ENCODE measurements around the gene PFKP.

PFKP gene

DNA sequence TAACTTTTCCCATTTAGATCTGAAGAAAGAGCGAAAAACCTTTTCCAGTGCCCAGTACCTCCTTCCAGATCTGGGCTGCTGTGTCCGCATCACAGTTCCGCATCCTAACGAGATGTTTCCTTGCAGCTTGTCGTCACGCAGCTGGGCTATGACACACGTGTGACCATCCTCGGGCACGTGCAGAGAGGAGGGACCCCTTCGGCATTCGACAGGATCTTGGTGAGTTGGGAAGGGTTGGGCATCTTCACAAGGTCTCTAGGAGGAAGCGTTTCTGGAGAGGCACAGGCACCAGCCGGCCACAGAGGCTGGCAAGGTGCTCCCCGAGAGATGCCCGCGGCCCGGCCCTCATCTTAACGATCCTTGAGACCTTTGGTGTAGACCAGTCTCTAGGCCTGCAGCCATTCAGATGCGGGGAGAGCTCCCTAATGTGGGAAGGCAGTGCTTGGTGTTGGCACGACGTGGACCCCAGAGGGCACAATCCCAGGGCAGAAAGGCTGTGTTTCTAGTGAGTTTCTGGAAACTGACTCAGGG is 41.3 kb downstream of the PFKP start:
- no peak overlapping the region for H3K4me3 ChIP-seq (ENCODE audit: low read length, poor library complexity, severe bottlenecking)
- no peaks in the 10 kb centered on the region for H3K9me3 ChIP-seq (ENCODE audit: insufficient read depth, low read depth, low read length)
- no peaks in the 10 kb centered on the region for H4K20me1 ChIP-seq (ENCODE audit: insufficient read depth, low read length, poor library complexity, severe bottlenecking)
- H3K9ac ChIP-seq (ENCODE audit: low read depth, low read length, poor library complexity, severe bottlenecking): no peak overlapping the region
- H2AFZ ChIP-seq (ENCODE audit: low read length): no peak overlapping the region
- H3K9me2 ChIP-seq (replicated peaks; ENCODE audit: low read depth, low read length): no peaks in the 10 kb centered on the region
- TF ChIP-seq, protein P1, sequence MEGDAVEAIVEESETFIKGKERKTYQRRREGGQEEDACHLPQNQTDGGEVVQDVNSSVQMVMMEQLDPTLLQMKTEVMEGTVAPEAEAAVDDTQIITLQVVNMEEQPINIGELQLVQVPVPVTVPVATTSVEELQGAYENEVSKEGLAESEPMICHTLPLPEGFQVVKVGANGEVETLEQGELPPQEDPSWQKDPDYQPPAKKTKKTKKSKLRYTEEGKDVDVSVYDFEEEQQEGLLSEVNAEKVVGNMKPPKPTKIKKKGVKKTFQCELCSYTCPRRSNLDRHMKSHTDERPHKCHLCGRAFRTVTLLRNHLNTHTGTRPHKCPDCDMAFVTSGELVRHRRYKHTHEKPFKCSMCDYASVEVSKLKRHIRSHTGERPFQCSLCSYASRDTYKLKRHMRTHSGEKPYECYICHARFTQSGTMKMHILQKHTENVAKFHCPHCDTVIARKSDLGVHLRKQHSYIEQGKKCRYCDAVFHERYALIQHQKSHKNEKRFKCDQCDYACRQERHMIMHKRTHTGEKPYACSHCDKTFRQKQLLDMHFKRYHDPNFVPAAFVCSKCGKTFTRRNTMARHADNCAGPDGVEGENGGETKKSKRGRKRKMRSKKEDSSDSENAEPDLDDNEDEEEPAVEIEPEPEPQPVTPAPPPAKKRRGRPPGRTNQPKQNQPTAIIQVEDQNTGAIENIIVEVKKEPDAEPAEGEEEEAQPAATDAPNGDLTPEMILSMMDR (conservative IDR thresholded peaks at IDR 0.05; ENCODE audit: low read length): no peak
- no peak for TF ChIP-seq EZH2phosphoT487 (IDR thresholded peaks at IDR 0.05; ENCODE audit: borderline replicate concordance)
- H3K4me1 ChIP-seq (ENCODE audit: insufficient read depth, low read length, poor library complexity, severe bottlenecking): no peaks in the 10 kb centered on the region
- H3K4me2 ChIP-seq (ENCODE audit: low read depth, low read length, poor library complexity, severe bottlenecking): no peak overlapping the region
- H3F3A ChIP-seq (ENCODE audit: low read depth): no peaks in the 10 kb centered on the region
- H3K27me3 ChIP-seq (ENCODE audit: insufficient read depth, low read length, poor library complexity, severe bottlenecking): no peaks in the 10 kb centered on the region
- H3K36me3 ChIP-seq (ENCODE audit: insufficient read depth, low read length): peaks cover 90% of the 10 kb centered on the region
- no peaks in the 10 kb centered on the region for H3K79me2 ChIP-seq (ENCODE audit: insufficient read depth, low read length)

DNA sequence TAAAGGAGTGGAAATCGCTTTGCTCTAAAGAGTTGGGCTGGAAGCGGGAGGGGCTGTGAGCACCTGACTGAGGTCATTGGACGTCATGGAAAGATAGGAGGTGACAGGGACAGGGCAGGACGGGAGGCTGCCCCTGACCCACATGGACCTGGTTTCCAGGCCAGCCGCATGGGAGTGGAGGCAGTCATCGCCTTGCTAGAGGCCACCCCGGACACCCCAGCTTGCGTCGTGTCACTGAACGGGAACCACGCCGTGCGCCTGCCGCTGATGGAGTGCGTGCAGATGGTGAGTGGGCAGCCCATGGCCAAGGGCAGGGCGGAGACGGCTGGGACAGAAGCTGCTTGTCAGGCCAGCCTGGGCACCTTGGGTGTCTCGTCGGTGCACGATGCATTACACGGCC is 41.8 kb downstream of the PFKP start:
- Histone ChIP-seq H3K9me2 (replicated peaks; ENCODE audit: low read depth, low read length) (no peaks in the 10 kb centered on the region), H3K36me3 (ENCODE audit: insufficient read depth, low read length) (peaks cover 89% of the 10 kb centered on the region), H3K27me3 (ENCODE audit: insufficient read depth, low read length, poor library complexity, severe bottlenecking) (no peaks in the 10 kb centered on the region), H2AFZ (ENCODE audit: low read length) (no peak overlapping the region), H4K20me1 (ENCODE audit: insufficient read depth, low read length, poor library complexity, severe bottlenecking) (no peaks in the 10 kb centered on the region), H3K9me3 (ENCODE audit: insufficient read depth, low read depth, low read length) (no peaks in the 10 kb centered on the region), H3K9ac (ENCODE audit: low read depth, low read length, poor library complexity, severe bottlenecking) (no peak overlapping the region), H3K4me2 (ENCODE audit: low read depth, low read length, poor library complexity, severe bottlenecking) (no peak overlapping the region), H3F3A (ENCODE audit: low read depth) (no peaks in the 10 kb centered on the region), H3K4me3 (ENCODE audit: low read length, poor library complexity, severe bottlenecking) (no peak overlapping the region), H3K79me2 (ENCODE audit: insufficient read depth, low read length) (no peaks in the 10 kb centered on the region), H3K4me1 (ENCODE audit: insufficient read depth, low read length, poor library complexity, severe bottlenecking) (no peaks in the 10 kb centered on the region)
- TF ChIP-seq, protein P1 (conservative IDR thresholded peaks at IDR 0.05; ENCODE audit: low read length): no peak

DNA sequence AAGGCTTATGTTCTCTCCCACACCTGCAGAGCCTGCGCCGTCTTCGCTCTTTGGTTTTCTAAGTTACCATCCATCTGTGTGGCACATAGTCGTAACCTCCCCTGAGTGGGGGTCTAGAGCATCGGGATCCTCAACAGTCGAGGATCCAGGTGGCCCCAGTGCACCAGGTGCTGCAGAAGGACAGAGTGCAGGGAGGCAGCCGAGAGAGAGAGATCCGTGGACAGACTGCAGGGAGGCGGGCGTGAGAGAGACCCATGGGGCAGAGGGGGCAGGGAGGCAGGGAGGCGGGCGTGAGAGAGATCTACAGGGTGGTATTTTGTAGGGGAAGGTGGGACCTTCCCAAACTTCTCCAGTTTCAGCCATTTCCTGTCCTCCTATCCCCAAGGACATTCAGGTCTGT is 42.3 kb downstream of the PFKP start:
- Histone ChIP-seq H3K4me2 (ENCODE audit: low read depth, low read length, poor library complexity, severe bottlenecking) (no peak overlapping the region), H3F3A (ENCODE audit: low read depth) (no peaks in the 10 kb centered on the region), H3K9me2 (replicated peaks; ENCODE audit: low read depth, low read length) (no peaks in the 10 kb centered on the region), H3K4me1 (ENCODE audit: insufficient read depth, low read length, poor library complexity, severe bottlenecking) (no peaks in the 10 kb centered on the region), H3K9me3 (ENCODE audit: insufficient read depth, low read depth, low read length) (no peaks in the 10 kb centered on the region), H3K4me3 (ENCODE audit: low read length, poor library complexity, severe bottlenecking) (no peak overlapping the region), H2AFZ (ENCODE audit: low read length) (no peak overlapping the region), H3K9ac (ENCODE audit: low read depth, low read length, poor library complexity, severe bottlenecking) (no peak overlapping the region), H3K36me3 (ENCODE audit: insufficient read depth, low read length) (peaks cover 89% of the 10 kb centered on the region), H3K79me2 (ENCODE audit: insufficient read depth, low read length) (no peaks in the 10 kb centered on the region), H4K20me1 (ENCODE audit: insufficient read depth, low read length, poor library complexity, severe bottlenecking) (no peaks in the 10 kb centered on the region), H3K27me3 (ENCODE audit: insufficient read depth, low read length, poor library complexity, severe bottlenecking) (no peaks in the 10 kb centered on the region)
- TF ChIP-seq, protein P1 (conservative IDR thresholded peaks at IDR 0.05; ENCODE audit: low read length): no peak
- no peak for TF ChIP-seq EZH2phosphoT487 (IDR thresholded peaks at IDR 0.05; ENCODE audit: borderline replicate concordance)
